Trophoblast cell (in vitro differentiated cells and primary cell): ENCODE data around the gene CSN1S1.
"Not testable (repeated sequence)": the region's sequence is repeated elsewhere in the genome, so short reads cannot be mapped to it uniquely, and the experiment has no call there.

ENCODE experiments used
- DNase-seq, 2 donors: peaks; one replicate each; pipeline ENCODE4 v3.0.0-alpha.2; 2016
- H2AFZ ChIP-seq: 2 replicates; pipeline ENCODE4 v1.6.1; 2013; ENCODE audit warnings: low read length, moderate library complexity, mild to moderate bottlenecking; ENCODE audit not compliant: insufficient read depth, poor library complexity
- H2AK5ac ChIP-seq: 2 replicates; pipeline ENCODE4 v1.6.1; 2013; ENCODE audit warnings: mild to moderate bottlenecking, low read length
- H2BK120ac ChIP-seq: 2 replicates; pipeline ENCODE4 v1.6.1; 2013; ENCODE audit warnings: low read length, mild to moderate bottlenecking, moderate library complexity; ENCODE audit not compliant: insufficient read depth, poor library complexity
- H2BK12ac ChIP-seq: 2 replicates; pipeline ENCODE4 v1.6.1; 2013; ENCODE audit warnings: mild to moderate bottlenecking, low read length, moderate library complexity
- H2BK5ac ChIP-seq: 2 replicates; pipeline ENCODE4 v1.6.1; 2013; ENCODE audit warnings: low read length, low read depth, moderate library complexity, mild to moderate bottlenecking; ENCODE audit not compliant: poor library complexity
- H3K14ac ChIP-seq: 2 replicates; pipeline ENCODE4 v1.6.1; 2013; ENCODE audit warnings: mild to moderate bottlenecking, low read length
- H3K18ac ChIP-seq: 2 replicates; pipeline ENCODE4 v1.6.1; 2013; ENCODE audit warnings: mild to moderate bottlenecking, low read length
- H3K23ac ChIP-seq: 2 replicates; pipeline ENCODE4 v1.6.1; 2013; ENCODE audit warnings: low read length
- H3K27ac ChIP-seq: 2 replicates; pipeline ENCODE4 v1.5.1; 2013; ENCODE audit warnings: low read depth, mild to moderate bottlenecking, inconsistent platforms, low read length, moderate library complexity
- H3K27me3 ChIP-seq: 2 replicates; pipeline ENCODE4 v1.6.1; 2013; ENCODE audit warnings: inconsistent platforms, mild to moderate bottlenecking, low read length, moderate library complexity; ENCODE audit not compliant: insufficient read depth
- H3K36me3 ChIP-seq, 2 experiments: 1 replicate in 1 of 2; 2 replicates in 1 of 2; pipeline ENCODE4 v1.6.1; 2013; ENCODE audit warnings: low read length in 2 of 2, mild to moderate bottlenecking in 2 of 2, moderate library complexity in 1 of 2; ENCODE audit not compliant: insufficient read depth in 2 of 2, control insufficient read depth in 1 of 2
- H3K4ac ChIP-seq: 2 replicates; pipeline ENCODE4 v1.6.1; 2013; ENCODE audit warnings: low read depth, mild to moderate bottlenecking, low read length, moderate library complexity
- H3K4me1 ChIP-seq, 2 experiments: 1 replicate in 1 of 2; 2 replicates in 1 of 2; pipeline ENCODE4 v1.6.1; 2013; ENCODE audit warnings: low read length in 2 of 2, mild to moderate bottlenecking in 2 of 2, moderate library complexity in 1 of 2; ENCODE audit not compliant: insufficient read depth in 2 of 2, control insufficient read depth in 1 of 2
- H3K4me2 ChIP-seq: 2 replicates; pipeline ENCODE4 v1.6.1; 2013; ENCODE audit warnings: inconsistent platforms, mild to moderate bottlenecking, low read length, moderate library complexity
- H3K4me3 ChIP-seq: 2 replicates; pipeline ENCODE4 v1.5.1; 2013; ENCODE audit warnings: mild to moderate bottlenecking, low read depth, low read length, inconsistent platforms
- H3K79me1 ChIP-seq: one replicate; pipeline ENCODE4 v1.6.1; 2013; ENCODE audit warnings: low read length
- H3K79me2 ChIP-seq: 2 replicates; pipeline ENCODE4 v1.6.1; 2013; ENCODE audit warnings: low read length, mild to moderate bottlenecking; ENCODE audit not compliant: control insufficient read depth, insufficient read depth, poor library complexity
- H3K9ac ChIP-seq: 2 replicates; pipeline ENCODE4 v1.6.1; 2013; ENCODE audit warnings: mild to moderate bottlenecking, low read length
- H3K9me3 ChIP-seq: 2 replicates; pipeline ENCODE4 v1.6.1; 2013; ENCODE audit warnings: low read depth, mild to moderate bottlenecking, control low read depth, inconsistent platforms, low read length; ENCODE audit not compliant: insufficient read depth
- H4K12ac ChIP-seq: 2 replicates; pipeline ENCODE4 v1.6.1; 2013; ENCODE audit warnings: low read depth, mild to moderate bottlenecking, low read length, moderate library complexity
- H4K8ac ChIP-seq: 2 replicates; pipeline ENCODE4 v1.6.1; 2013; ENCODE audit warnings: low read depth, mild to moderate bottlenecking, low read length, moderate library complexity
- H4K91ac ChIP-seq: one replicate; pipeline ENCODE4 v1.6.1; 2013; ENCODE audit warnings: low read depth, mild to moderate bottlenecking, low read length, moderate library complexity
- WGBS: extraction: QIAGEN DNeasy Blood & Tissue Kit; methylation state at CpG from one replicate; pipeline ENCODE4 v1.1.7; 2013; ENCODE audit warnings: missing lambda C conversion rate; ENCODE audit not compliant: insufficient read length, insufficient coverage; ENCODE audit errors: extremely low coverage; 5-methylcytosine and 5-hydroxymethylcytosine counted together

The CSN1S1 gene

DNA sequence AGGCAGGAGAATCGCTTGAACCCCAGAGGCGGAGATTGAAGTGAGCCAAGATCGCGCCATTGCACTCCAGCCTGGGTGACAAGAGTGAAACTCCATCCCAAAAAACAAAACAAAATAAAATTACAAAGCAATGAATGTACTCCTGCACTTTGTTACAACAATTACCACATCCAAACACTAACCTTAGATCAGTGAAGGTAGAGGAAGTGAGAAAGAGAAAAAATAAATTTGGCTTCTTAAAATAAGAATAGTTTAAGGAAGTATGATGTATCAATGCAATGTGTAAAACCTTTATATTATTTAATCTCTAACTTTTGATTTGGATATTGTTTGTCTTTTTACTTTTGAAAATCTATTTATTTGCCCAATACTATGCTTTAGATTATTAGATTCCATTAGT, 21.7 kb upstream of the CSN1S1 start:
- no peaks in the 10 kb centered on the region for H3K79me1 ChIP-seq
- H2BK120ac ChIP-seq, result no peak overlapping the region
- H3K27me3 ChIP-seq, result no peaks in the 10 kb centered on the region
- no peak overlapping the region for H3K4ac ChIP-seq
- H4K12ac ChIP-seq, result no peak overlapping the region
- no peaks in the 10 kb centered on the region for H3K9me3 ChIP-seq
- no peaks in the 10 kb centered on the region for H3K79me2 ChIP-seq
- H3K4me2 ChIP-seq, result no peak overlapping the region
- H2BK5ac ChIP-seq, result no peak overlapping the region
- no peak overlapping the region for H3K18ac ChIP-seq
- H2BK12ac ChIP-seq, result no peak overlapping the region
- no peak overlapping the region for H3K4me3 ChIP-seq
- no peak overlapping the region for H2AK5ac ChIP-seq
- DNase-seq, result no peak
- no peak overlapping the region for H3K14ac ChIP-seq
- no peaks in the 10 kb centered on the region for H3K36me3 ChIP-seq
- H3K9ac ChIP-seq, result no peak overlapping the region
- no peak overlapping the region for H2AFZ ChIP-seq
- no peak overlapping the region for H4K8ac ChIP-seq
- H3K4me1 ChIP-seq, result no peaks in the 10 kb centered on the region
- H3K27ac ChIP-seq, result no peak overlapping the region
- WGBS, result no CpG with 5 or more reads among the region's 4 CpGs
- no peak overlapping the region for H3K23ac ChIP-seq
- no peak overlapping the region for H4K91ac ChIP-seq

DNA sequence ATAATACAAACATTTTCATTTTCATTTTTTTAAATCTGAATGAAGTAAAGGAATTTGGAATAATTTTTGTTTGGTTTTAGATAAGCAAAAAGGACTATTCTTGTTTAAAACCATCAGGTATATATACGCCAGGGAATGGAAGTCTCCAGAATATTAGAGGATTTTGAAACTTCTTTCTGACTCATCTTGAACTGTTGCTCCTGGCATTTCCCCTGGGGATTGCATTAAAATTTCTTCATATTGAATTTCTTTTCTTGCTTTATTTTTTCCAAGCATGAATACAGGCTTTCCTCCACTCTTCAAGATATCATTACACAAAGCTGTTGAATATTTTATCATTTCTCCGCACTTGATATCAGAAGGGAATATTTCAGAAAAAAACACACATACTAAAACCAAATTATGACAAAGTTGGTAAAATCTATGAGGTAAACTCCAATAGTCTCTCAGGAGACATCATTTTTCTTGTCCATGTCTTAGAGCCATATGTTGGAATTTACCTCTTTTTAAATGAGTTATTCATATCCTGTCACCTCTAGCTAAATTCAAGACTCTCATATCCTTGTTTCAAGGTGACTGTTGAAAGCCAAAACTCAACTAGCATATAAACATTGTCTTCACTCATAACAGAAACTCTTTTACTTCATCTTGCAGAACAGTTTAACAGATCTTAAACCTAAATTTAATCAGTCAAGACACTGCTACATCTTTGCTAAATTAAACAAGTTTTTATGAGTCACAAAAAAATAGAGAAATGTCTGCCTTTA, 20.7 kb upstream of the CSN1S1 start:
- Histone ChIP-seq H3K4ac (no peak overlapping the region), H4K12ac (no peak overlapping the region), H3K4me3 (no peak overlapping the region), H3K23ac (no peak overlapping the region), H3K27ac (no peak overlapping the region), H4K91ac (no peak overlapping the region), H2BK5ac (no peak overlapping the region), H3K4me1 (peaks cover 2% of the 10 kb centered on the region in 2 experiments), H3K79me2 (no peaks in the 10 kb centered on the region), H2BK12ac (no peak overlapping the region), H3K9me3 (no peaks in the 10 kb centered on the region), H3K4me2 (no peak overlapping the region), H3K27me3 (no peaks in the 10 kb centered on the region), H3K79me1 (no peaks in the 10 kb centered on the region), H2AK5ac (no peak overlapping the region), H4K8ac (no peak overlapping the region), H2AFZ (no peak overlapping the region), H3K36me3 (no peaks in the 10 kb centered on the region), H3K18ac (no peak overlapping the region), H3K14ac (no peak overlapping the region), H2BK120ac (no peak overlapping the region), H3K9ac (no peak overlapping the region)
- no CpG with 5 or more reads among the region's 2 CpGs for WGBS
- peak in 1 of 2 donors; percentile 49 for DNase-seq

DNA sequence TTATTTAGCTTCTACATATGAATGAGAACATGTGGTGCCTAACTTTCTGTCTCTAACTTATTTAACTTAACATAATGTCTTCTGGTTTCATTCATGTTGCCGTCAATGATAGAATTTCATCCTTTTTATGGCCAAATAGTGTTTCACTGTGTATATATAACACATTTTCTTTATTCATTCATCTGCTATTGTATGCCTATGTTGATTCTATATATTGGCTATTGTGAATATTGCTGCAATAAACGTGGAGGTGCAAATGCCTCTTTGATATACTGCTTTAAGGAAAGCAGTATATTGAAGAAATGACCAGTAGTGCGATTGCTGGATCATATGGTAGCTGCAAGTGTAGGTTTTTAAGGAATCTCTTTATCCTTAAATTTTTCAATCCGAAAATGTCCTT, 10.0 kb upstream of the CSN1S1 start:
- no peak overlapping the region for H3K4me2 ChIP-seq
- WGBS, result no CpG with 5 or more reads among the region's 4 CpGs
- no peaks in the 10 kb centered on the region for H3K79me2 ChIP-seq
- no peak overlapping the region for H2BK120ac ChIP-seq
- DNase-seq, result no peak
- no peak overlapping the region for H2BK5ac ChIP-seq
- no peak overlapping the region for H2BK12ac ChIP-seq
- H4K8ac ChIP-seq, result no peak overlapping the region
- no peaks in the 10 kb centered on the region for H3K79me1 ChIP-seq
- H3K14ac ChIP-seq, result no peak overlapping the region
- no peaks in the 10 kb centered on the region for H3K27me3 ChIP-seq
- H3K27ac ChIP-seq, result no peak overlapping the region
- H3K4ac ChIP-seq, result no peak overlapping the region
- no peaks in the 10 kb centered on the region for H3K36me3 ChIP-seq
- H3K9me3 ChIP-seq, result no peaks in the 10 kb centered on the region
- H4K91ac ChIP-seq, result no peak overlapping the region
- H3K18ac ChIP-seq, result no peak overlapping the region
- no peak overlapping the region for H3K9ac ChIP-seq
- no peaks in the 10 kb centered on the region for H3K4me1 ChIP-seq
- H4K12ac ChIP-seq, result no peak overlapping the region
- H3K4me3 ChIP-seq, result no peak overlapping the region
- no peak overlapping the region for H2AK5ac ChIP-seq
- H2AFZ ChIP-seq, result no peak overlapping the region
- no peak overlapping the region for H3K23ac ChIP-seq

DNA sequence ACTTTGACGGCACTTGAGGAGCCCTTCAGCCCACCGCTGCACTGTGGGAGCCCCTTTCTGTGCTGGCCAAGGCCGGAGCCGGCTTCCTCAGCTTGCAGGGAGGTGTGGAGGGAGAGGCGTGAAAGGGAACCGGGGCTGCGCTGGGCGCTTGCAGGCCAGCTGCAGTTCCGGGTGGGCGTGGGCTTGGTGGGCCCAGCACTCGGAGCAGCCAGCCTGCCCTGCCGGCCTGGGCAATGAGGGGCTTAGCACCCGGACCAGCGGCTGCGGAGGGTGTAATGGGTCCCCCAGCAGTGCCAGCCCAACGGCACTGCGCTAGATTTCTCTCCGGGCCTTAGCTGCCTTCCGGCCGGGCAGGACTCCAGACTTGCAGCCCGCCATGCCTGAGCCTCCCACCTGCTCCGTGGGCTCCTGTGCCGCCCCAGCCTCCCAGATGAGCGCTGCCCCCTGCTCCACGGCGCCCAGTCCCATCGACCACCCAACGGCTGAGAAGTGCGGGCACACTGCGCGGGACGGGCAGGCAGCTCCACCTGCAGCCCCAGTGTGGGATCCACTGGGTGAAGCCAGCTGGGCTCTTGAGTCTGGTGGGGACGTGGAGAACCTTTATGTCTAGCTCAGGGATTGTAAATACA, 7.0 kb upstream of the CSN1S1 start:
- not testable (repeated sequence) for H3K9me3 ChIP-seq, H4K12ac ChIP-seq
- WGBS, result no CpG with 5 or more reads among the region's 33 CpGs

More for the DNA sequence above, 7.0 kb upstream of the CSN1S1 start:
- not testable (repeated sequence) for H4K91ac ChIP-seq, H3K79me2 ChIP-seq, DNase-seq, H2BK120ac ChIP-seq, H3K27ac ChIP-seq, H2BK5ac ChIP-seq, H3K4me2 ChIP-seq, H3K18ac ChIP-seq, H3K4ac ChIP-seq, H2BK12ac ChIP-seq, H3K14ac ChIP-seq, H3K4me1 ChIP-seq, H4K8ac ChIP-seq, H2AFZ ChIP-seq, H3K4me3 ChIP-seq, H3K9ac ChIP-seq, H3K27me3 ChIP-seq, H3K79me1 ChIP-seq, H3K36me3 ChIP-seq, H2AK5ac ChIP-seq, H3K23ac ChIP-seq
